ENCODE data around the gene PEX11A.

The PEX11A gene

GRCh38 chr15:89649013-89649625 lies 41.4 kb downstream of the PEX11A start:
- Histone ChIP-seq H4K20me1 (ENCODE audit: insufficient read depth, low read length) (no peaks in the 10 kb centered on the region), H3K4me1 (ENCODE audit: insufficient read depth, low read length, severe bottlenecking) (no peaks in the 10 kb centered on the region), H3K27me3 (ENCODE audit: insufficient read depth, low read length) (no peaks in the 10 kb centered on the region), H3F3A (ENCODE audit: insufficient read depth, low read length) (no peaks in the 10 kb centered on the region), H3K79me2 (ENCODE audit: insufficient read depth, low read length) (no peaks in the 10 kb centered on the region), H3K9me2 (ENCODE audit: low read depth, low read length) (no peaks in the 10 kb centered on the region), H3K9me3 (ENCODE audit: low read length) (no peaks in the 10 kb centered on the region), H3K9ac (ENCODE audit: low read length) (no peak overlapping the region), H2AFZ (ENCODE audit: low read length) (no peak overlapping the region), H3K4me2 (ENCODE audit: low read length) (no peak overlapping the region), H3K27ac (ENCODE audit: low read depth, low read length, poor library complexity, severe bottlenecking) (no peak overlapping the region), H3K36me3 (ENCODE audit: insufficient read depth, low read length) (no peaks in the 10 kb centered on the region), H3K4me3 (ENCODE audit: low read depth, low read length, poor library complexity, severe bottlenecking) (no peak overlapping the region)
- TF ChIP-seq, protein P1, sequence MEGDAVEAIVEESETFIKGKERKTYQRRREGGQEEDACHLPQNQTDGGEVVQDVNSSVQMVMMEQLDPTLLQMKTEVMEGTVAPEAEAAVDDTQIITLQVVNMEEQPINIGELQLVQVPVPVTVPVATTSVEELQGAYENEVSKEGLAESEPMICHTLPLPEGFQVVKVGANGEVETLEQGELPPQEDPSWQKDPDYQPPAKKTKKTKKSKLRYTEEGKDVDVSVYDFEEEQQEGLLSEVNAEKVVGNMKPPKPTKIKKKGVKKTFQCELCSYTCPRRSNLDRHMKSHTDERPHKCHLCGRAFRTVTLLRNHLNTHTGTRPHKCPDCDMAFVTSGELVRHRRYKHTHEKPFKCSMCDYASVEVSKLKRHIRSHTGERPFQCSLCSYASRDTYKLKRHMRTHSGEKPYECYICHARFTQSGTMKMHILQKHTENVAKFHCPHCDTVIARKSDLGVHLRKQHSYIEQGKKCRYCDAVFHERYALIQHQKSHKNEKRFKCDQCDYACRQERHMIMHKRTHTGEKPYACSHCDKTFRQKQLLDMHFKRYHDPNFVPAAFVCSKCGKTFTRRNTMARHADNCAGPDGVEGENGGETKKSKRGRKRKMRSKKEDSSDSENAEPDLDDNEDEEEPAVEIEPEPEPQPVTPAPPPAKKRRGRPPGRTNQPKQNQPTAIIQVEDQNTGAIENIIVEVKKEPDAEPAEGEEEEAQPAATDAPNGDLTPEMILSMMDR (IDR thresholded peaks at IDR 0.05; ENCODE audit: low read length), result no peak

- Histone ChIP-seq H3F3A (ENCODE audit: insufficient read depth, low read length) (no peaks in the 10 kb centered on the region), H3K27me3 (ENCODE audit: insufficient read depth, low read length) (no peaks in the 10 kb centered on the region), H3K36me3 (ENCODE audit: insufficient read depth, low read length) (no peaks in the 10 kb centered on the region), H3K9me3 (ENCODE audit: low read length) (no peaks in the 10 kb centered on the region), H3K9ac (ENCODE audit: low read length) (no peak overlapping the region), H3K9me2 (ENCODE audit: low read depth, low read length) (no peaks in the 10 kb centered on the region), H2AFZ (ENCODE audit: low read length) (no peak overlapping the region), H3K4me3 (ENCODE audit: low read depth, low read length, poor library complexity, severe bottlenecking) (no peak overlapping the region), H3K79me2 (ENCODE audit: insufficient read depth, low read length) (no peaks in the 10 kb centered on the region), H3K27ac (ENCODE audit: low read depth, low read length, poor library complexity, severe bottlenecking) (no peak overlapping the region), H3K4me2 (ENCODE audit: low read length) (no peak overlapping the region), H3K4me1 (ENCODE audit: insufficient read depth, low read length, severe bottlenecking) (no peaks in the 10 kb centered on the region), H4K20me1 (ENCODE audit: insufficient read depth, low read length) (no peaks in the 10 kb centered on the region)
- TF ChIP-seq, protein P1 (IDR thresholded peaks at IDR 0.05; ENCODE audit: low read length), result no peak
- TF ChIP-seq EZH2 (IDR thresholded peaks at IDR 0.05; ENCODE audit: borderline replicate concordance, low read length), result no peak
Observed at GRCh38 chr15:89648106-89649012, 42.2 kb downstream of the PEX11A start.

DNA sequence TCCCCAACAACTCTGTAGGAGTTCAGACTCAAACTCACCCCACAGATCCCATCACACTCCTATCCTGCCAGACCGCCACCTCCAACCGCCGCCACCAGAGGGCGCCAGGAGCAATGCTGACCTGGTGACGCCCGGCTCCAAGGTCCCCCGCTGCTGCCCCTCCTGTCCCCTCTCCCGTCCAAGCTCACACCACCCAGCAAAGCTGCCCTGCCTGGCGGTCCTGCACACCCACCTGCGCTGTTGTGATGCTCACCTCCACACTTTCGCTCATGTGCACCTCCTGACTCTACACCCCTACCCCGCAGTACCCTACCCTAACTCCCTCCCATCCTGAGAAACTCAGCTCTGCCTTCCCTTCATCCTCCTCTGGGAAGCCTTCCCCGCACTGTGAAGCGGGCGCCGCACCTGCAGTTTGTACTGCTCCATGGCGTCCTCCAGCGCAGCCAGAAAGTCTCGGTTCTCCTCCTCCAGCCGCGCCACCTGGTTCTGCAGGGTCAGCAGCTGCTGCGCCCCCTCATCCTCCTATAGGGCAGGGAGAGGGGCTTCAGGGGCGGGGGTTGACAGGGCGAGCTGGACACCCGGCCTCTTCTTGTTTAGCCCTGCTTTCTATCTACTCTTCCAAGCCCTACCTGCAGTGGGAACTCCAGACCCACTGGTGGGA lies 43.2 kb downstream of the PEX11A start:
- H3K9me2 ChIP-seq (ENCODE audit: low read depth, low read length), result no peaks in the 10 kb centered on the region
- H3K4me3 ChIP-seq (ENCODE audit: low read depth, low read length, poor library complexity, severe bottlenecking), result no peak overlapping the region
- H3K27me3 ChIP-seq (ENCODE audit: insufficient read depth, low read length), result no peaks in the 10 kb centered on the region
- H3K36me3 ChIP-seq (ENCODE audit: insufficient read depth, low read length), result no peaks in the 10 kb centered on the region
- TF ChIP-seq EZH2 (IDR thresholded peaks at IDR 0.05; ENCODE audit: borderline replicate concordance, low read length), result no peak
- TF ChIP-seq, protein P1 (IDR thresholded peaks at IDR 0.05; ENCODE audit: low read length), result peak; percentile 87
- H3K27ac ChIP-seq (ENCODE audit: low read depth, low read length, poor library complexity, severe bottlenecking), result no peak overlapping the region
- no peaks in the 10 kb centered on the region for H4K20me1 ChIP-seq (ENCODE audit: insufficient read depth, low read length)
- no peak overlapping the region for H3K9ac ChIP-seq (ENCODE audit: low read length)
- H3K4me2 ChIP-seq (ENCODE audit: low read length), result no peak overlapping the region
- no peak overlapping the region for H2AFZ ChIP-seq (ENCODE audit: low read length)
- no peaks in the 10 kb centered on the region for H3K9me3 ChIP-seq (ENCODE audit: low read length)
- no peaks in the 10 kb centered on the region for H3F3A ChIP-seq (ENCODE audit: insufficient read depth, low read length)
- H3K79me2 ChIP-seq (ENCODE audit: insufficient read depth, low read length), result no peaks in the 10 kb centered on the region
- H3K4me1 ChIP-seq (ENCODE audit: insufficient read depth, low read length, severe bottlenecking), result no peaks in the 10 kb centered on the region

Measured in OCI-LY1 (cell line).